Upper lobe of left lung (tissue), 4 donors: Measurements from ENCODE around the gene DIAPH2.

ENCODE experiments used
- EP300 ChIP-seq, 4 donors: sonication (generic); formaldehyde crosslinking; IDR thresholded peaks; one replicate each; pipeline ENCODE4 v1.5.1; 2017; ENCODE audit warnings: antibody characterized with exemption in 4 of 4, control low read depth in 2 of 4
- POLR2A ChIP-seq, 4 donors: fragments of 450-650 bp; IDR thresholded peaks; one replicate each; pipeline ENCODE4 v1.5.1; 2016 to 2017; ENCODE audit warnings: antibody characterized with exemption in 4 of 4, mild to moderate bottlenecking in 2 of 4
- POLR2AphosphoS5 ChIP-seq, 2 donors: sonication (generic); formaldehyde crosslinking; IDR thresholded peaks; one replicate each; pipeline ENCODE4 v1.5.1; 2017; ENCODE audit warnings: antibody characterized with exemption in 2 of 2
- TF ChIP-seq, protein P1 (sequence below), 6 experiments: fragments of 450-650 bp in 4 of 6; fragments of 200-600 bp in 2 of 6; sonication (generic) in 2 of 6; IDR thresholded peaks; one replicate each; pipeline ENCODE4 v1.5.1; 2016 to 2019; ENCODE audit warnings: antibody characterized with exemption in 6 of 6

DNA sequence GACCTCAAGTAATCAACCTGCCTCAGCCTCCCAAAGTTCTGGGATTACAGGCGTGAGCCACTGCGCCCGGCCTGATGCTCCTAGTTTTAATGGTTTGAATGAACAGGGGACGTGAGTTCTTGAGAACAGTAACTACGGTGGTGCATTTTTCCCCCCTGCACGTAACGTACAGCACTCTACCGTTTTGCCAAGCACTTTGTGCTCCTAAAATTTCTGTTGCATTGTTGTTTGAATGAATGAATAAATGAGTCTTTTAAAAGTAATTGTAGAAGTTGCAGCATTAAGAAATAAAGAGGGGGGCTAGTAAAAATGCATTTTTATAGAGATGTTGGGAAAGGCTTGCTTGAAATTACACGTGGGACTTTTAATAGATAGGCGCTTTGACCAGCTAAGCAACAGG, 199.0 kb downstream of the DIAPH2 start, which contains the start of gene RPA4:
- no peak for TF ChIP-seq EP300 (IDR thresholded peaks at IDR 0.05)
- TF ChIP-seq, protein P1, sequence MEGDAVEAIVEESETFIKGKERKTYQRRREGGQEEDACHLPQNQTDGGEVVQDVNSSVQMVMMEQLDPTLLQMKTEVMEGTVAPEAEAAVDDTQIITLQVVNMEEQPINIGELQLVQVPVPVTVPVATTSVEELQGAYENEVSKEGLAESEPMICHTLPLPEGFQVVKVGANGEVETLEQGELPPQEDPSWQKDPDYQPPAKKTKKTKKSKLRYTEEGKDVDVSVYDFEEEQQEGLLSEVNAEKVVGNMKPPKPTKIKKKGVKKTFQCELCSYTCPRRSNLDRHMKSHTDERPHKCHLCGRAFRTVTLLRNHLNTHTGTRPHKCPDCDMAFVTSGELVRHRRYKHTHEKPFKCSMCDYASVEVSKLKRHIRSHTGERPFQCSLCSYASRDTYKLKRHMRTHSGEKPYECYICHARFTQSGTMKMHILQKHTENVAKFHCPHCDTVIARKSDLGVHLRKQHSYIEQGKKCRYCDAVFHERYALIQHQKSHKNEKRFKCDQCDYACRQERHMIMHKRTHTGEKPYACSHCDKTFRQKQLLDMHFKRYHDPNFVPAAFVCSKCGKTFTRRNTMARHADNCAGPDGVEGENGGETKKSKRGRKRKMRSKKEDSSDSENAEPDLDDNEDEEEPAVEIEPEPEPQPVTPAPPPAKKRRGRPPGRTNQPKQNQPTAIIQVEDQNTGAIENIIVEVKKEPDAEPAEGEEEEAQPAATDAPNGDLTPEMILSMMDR (IDR thresholded peaks at IDR 0.05), result no peak
- TF ChIP-seq POLR2A (IDR thresholded peaks at IDR 0.05), result no peak
- no peak for TF ChIP-seq POLR2AphosphoS5 (IDR thresholded peaks at IDR 0.05)
